ENCODE data around the gene BTBD17.

Gene BTBD17

GRCh38 chr17:74358697-74359096, 3.0 kb downstream of the BTBD17 start:
- DNase-seq (ENCODE audit: low spot score), result no peak

DNA sequence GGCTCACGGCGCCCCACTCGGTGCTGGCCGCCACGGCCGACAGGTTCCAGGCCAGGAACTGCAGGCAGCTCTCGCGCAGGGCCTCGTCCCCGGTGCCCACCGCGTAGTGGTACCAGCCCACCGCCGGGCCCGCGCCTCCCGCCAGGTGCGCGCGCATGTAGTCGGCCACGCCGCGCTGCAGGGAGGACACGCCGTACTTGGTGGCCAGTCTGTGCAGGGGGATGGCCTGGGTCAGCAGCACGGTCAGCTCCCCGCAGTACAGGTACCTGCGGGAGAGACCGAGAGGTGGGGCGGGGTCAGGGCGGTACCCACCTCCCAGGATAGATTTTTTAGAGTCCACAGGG, 4.2 kb downstream of the BTBD17 start:
- no peak for DNase-seq (ENCODE audit: low spot score)

DNA sequence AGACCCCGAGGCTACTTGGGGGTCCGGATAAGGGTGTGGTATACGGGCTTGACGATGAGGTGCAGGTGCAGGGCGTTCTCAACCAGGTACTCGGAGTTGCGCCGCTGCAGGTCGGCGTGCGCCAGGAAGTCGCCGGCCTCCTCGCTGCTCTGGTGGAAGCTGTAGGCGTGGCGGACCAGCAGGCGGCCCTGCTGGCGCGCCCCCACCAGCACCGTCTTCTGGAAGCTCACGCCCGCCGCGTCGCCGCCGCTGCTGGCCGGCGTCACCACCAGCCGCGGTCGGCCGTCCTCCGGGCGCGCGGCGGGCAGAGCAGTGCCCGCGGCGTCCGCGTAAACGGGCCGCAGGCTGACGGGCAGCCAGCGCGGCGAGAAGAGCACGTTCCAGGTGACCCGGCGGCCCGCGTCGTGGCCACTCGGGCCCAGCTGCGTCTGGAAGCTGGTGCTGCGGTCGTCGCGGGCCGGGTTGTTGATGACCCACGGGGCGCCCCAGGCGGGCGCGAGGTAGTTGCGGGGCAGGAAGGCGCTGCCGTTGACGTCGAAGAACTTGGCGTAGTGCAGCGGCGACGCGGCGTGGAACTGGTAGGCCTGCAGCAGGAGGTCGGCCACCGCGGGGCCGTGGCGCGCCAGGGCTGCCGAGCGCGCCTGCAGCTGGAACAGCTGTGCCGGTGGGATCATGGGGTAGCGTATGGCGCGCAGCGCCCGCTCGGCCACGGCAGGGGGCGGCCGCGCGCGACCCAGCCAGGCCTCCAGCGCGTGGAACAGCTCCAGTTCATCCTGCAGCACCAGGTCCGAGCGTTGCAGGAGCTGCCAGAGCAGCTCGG, 4.8 kb downstream of the BTBD17 start:
- DNase-seq (ENCODE audit: low spot score), result no peak

DNA sequence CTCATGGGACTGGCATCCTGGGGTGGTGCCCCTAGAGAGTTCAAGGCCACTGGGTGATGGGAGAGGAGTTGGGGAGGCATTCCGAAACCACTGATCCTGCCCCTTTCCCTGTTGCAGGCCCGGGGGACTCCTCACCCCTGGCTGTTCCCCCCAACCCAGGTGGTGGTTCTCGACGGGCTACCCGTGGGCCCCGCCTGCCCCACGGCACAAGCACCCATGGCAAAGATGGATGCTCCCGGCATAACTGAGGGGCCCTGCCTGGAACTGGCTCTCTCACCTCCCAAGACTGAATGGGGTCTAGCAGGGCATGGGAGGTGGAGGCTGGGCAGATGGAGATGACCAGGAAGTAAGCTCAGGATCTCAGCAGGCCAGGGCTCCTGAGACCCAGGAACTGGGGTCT, 6.6 kb downstream of the BTBD17 start:
- no peak for DNase-seq (ENCODE audit: low spot score)

DNA sequence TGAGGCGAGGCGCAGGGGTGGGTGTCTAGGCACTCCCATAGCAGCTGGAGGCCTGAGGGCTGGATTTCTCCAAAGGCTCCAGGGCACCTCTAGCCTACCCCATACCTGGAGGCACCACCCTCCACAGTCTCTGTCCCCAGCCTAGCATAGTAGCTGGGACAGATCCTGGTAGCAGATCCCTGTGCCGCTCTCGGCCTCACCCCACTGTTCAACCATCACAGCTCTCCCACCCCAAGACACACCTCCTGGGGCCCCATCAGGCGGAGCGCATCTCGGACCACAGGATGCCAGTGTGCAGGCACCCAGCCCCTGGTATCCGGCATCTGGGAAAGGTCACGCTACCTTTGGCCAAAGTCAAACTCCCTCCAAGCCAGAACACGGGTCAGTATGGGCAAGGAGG, 7.1 kb downstream of the BTBD17 start:
- DNase-seq (ENCODE audit: low spot score), result no peak

GRCh38 chr17:74354123-74354522, 7.5 kb downstream of the BTBD17 start:
- no peak for DNase-seq (ENCODE audit: low spot score)

DNA sequence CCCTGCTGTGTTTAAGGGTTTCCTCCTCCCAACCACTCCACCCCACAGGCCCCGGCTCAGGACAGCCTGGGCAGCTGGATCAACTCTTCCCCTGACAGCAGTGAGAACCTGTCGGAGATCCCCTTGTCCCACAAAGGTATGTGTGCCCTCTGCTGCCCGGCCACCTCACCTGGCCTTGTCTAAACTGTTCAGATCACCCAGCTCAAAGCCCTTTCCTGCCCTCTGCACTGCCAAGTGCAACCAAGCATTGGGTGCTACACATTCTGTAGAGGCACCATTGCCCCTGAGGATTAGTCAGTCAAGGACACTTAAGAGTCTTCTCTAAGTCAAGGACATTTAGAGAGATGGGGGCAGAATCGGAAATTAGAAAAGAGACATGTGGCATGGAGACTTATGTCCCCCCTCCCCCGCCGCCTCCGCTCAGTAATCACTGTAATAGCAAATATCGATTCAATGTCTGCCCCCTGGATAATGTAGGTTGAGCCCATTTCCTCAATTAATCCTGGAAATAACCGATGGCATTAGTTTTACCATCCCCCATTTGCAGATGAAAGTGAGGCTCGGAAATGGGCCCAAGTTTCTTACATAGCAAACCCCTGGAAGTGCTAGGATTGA, 8.1 kb downstream of the BTBD17 start:
- DNase-seq (ENCODE audit: low spot score), result no peak

DNA sequence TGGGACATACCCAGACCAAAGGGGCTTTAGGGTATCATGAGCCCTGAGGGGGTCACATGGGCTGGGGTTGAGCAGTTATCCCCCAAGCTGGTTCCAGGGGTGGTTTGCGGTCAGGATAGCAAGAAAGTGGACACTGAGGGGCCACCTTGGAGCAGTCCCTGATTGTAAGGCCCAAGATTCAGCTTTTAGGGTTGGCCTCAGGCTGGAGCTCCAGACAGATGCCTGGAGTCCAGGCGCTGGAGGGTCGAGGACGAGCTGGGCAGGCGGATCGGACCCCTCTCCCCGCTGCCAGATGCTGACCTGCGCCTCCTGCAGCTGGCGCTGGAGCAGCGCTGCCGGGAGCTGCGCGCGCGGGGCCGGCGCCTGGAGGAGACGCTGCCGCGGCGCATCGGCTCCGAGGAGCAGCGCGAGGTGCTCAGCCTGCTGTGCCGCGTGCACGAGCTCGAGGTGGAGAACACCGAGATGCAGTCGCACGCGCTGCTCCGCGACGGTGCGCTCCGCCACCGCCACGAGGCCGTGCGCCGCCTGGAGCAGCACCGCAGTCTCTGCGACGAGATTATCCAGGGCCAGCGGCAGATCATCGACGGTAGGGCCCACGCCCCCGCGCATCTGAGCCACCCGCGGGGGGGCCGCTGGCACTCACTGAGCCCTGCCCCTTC, 10.0 kb downstream of the BTBD17 start:
- DNase-seq (ENCODE audit: low spot score), result no peak

- DNase-seq (ENCODE audit: low spot score), result no peak
Observed at GRCh38 chr17:74350486-74350885, 11.2 kb downstream of the BTBD17 start.

- DNase-seq (ENCODE audit: low spot score), result no peak
Observed at GRCh38 chr17:74349120-74349519, 12.5 kb downstream of the BTBD17 start.

DNA sequence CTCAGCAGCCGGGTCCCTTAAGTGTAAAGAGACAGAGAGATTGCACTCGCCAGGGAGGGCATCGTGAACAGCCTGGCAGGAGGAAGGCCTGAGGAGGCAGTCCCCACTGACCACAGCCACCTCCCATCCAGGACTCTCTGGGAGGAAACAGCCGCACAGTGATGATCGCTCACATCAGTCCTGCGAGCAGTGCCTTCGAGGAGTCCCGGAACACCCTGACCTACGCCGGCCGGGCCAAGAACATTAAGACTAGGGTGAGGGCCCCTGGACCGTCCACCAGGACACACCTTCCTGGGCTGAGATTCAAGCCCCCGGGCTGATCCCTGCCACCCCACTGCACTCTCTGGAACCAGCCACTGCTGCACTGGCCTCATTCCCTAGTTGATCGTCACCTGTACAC, 14.0 kb downstream of the BTBD17 start:
- DNase-seq (ENCODE audit: low spot score), result no peak

GRCh38 chr17:74345433-74346241, 16.0 kb downstream of the BTBD17 start:
- no peak for DNase-seq (ENCODE audit: low spot score)

DNA sequence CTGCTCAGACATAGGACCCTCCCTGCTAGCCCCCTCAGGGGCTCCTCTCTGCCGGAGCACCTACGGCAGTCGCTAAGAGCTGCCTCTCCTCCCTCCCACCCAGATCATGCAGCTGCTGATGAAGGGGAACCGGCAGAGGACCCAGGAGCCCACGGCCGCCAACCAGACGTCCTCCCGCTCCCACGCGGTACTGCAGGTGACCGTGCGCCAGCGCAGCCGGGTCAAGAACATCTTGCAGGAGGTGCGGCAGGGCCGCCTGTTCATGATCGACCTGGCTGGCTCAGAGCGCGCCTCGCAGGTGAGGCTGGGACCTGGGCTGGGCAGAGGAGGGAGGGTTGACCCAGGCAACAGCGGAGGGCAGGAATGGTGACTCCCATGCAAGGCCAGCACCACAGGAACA, 17.0 kb downstream of the BTBD17 start:
- DNase-seq (ENCODE audit: low spot score), result no peak

- no peak for DNase-seq (ENCODE audit: low spot score)
Observed at GRCh38 chr17:74343526-74344284, 18.0 kb downstream of the BTBD17 start.

- DNase-seq (ENCODE audit: low spot score), result no peak
Observed at GRCh38 chr17:74343121-74343520, 18.5 kb downstream of the BTBD17 start.

DNA sequence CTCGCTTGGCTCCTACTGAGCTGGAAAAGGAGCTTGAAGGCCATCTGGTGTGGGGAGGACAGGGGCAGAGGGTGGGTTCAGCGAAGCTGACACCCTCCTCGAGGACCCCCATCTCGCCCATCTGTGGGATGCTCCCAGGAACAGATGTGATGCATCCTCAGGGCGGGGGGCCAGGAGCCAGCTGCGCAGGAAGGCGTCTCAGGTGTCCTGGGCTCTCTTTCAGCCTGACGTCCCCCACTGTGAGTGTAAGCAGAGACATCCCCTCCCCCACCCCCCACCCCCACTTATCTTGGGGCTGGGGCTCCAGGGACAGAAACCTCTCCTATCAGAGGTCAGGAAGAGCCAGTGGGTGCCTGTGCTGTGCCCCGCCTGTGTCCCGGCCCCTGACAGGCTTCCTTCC, 19.4 kb downstream of the BTBD17 start:
- DNase-seq (ENCODE audit: low spot score), result no peak

DNA sequence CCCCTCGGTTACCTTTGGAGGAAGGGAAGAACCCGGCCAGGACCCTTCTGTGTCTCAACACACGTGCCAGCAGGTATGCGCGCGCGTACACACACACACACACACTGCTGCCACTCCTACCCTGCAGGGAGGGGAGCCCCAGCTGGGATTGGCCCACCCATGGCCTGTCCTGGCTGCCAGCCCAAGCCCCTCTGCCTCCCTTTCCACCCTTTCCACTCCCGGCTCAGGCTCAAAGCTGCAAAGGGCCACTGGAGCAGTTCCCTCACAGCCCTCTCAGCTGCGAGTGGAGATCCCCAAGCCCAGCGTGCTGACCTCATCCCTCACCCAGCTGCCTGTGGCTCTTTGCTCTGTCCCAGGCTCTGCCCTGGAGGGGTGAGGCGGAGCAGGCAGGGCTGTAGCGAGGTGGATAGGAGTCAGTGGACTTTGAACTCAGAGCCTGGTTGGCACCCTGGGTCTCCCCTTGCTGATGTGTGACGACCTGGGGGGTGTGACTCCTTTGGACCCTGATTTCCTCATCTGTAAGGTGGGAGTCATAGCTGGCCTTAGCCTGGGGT, 21.1 kb downstream of the BTBD17 start:
- DNase-seq (ENCODE audit: low spot score), result peak; percentile 40

GRCh38 chr17:74339537-74340195, 22.0 kb downstream of the BTBD17 start:
- DNase-seq (ENCODE audit: low spot score), result no peak

DNA sequence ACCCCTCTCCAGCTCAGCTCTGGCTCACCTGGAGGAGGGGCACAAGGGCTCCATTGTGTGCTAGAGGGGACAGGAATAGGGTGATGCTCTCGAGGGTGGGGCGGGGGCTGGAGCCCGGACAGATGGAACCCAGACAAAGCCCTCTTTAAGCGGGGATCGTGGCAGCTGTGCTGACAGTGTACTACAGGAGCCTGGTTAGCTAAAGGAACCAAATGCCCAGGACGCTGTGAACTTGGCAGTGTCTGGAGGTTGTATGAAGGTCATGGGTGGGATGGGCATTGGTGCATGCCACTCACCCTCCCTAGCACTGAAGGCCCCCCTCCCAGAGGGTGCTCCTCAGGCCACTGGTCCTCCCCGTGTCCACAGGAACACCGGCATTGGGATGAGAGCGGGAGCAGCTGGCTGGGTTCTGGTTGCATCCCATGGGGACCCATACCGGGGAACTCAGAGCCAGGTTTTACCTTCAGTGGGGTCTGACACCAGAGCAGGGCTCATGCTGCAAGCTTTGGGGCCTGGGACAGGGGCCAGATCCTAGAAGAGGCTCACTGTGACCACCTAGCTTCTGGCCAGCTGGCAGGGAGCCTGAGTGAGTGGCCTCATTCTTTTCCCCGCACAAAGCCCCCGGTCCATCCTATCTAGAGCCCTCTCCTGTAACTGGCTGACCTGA, 23.7 kb downstream of the BTBD17 start:
- DNase-seq (ENCODE audit: low spot score), result peak; percentile 69

DNA sequence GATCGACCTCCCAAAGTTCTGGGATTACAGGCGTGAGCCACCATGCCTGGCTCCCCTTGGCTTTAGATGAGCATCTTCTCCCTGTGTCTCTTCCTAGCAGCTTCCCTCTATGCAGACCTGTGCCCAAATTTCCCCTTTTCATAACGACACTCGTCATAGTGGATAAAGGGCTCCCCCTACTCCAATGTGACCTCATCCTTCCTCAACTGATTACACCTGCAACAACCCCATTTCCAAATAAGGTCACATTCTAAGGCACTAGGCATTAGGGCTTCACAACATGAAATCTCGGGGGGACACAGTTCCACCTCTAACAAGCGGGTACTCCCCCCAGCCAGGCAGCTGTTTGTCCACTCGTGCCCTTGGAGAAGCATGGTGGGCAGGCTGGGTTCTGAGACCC, 25.4 kb downstream of the BTBD17 start:
- DNase-seq (ENCODE audit: low spot score), result no peak
